Fibroblast of skin of right biceps (primary cell): Measurements from ENCODE around the gene HJURP.
A peak's percentile ranks its signal among the peaks of the same experiment; 100 is the strongest.

ENCODE experiments used
- DNase-seq: peaks from one replicate; pipeline ENCODE4 v3.0.0-alpha.2; 2013

The HJURP gene

DNA sequence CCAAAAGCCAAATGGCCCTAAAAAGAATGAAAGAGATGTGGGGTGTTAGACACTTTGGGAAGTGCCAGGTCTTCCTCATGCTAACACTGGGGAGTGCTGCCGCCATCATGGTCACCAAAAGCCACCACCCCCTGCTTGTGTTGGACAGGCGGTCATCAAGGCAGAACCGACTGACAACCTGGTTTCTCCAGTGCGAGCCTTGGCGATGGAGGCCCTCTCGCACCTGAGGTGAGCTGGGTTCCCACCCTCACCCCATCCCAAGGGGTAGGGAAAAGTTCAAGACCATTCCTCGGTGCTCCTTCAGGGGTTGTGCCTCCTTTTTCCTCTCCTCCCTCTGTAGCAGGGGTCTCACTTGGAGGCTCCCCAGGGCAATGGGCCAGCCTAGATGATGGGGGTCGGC is 42.6 kb downstream of the HJURP start:
- no peak for DNase-seq

DNA sequence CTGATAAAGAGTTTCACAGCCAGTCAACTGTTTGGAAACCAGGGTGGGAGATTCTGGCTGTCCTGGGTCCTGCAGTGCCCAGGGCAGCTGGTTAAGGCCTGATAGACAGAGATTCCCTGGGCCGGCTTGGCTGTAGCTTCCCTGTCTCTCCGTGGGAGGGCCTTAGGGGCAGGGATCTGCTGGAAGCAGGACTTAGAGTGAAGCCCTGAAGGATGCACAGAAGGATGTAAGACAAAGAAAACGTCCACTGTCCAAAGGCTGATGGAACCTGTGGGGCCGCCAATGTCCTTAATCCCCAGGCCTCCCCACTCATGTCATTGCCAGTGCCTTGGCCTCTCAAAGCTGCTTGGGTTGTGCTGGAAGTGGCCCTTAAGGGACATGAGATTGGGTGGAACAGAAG is 43.2 kb downstream of the HJURP start:
- no peak for DNase-seq

GRCh38 chr2:233810385-233810784 is 44.0 kb downstream of the HJURP start:
- no peak for DNase-seq

DNA sequence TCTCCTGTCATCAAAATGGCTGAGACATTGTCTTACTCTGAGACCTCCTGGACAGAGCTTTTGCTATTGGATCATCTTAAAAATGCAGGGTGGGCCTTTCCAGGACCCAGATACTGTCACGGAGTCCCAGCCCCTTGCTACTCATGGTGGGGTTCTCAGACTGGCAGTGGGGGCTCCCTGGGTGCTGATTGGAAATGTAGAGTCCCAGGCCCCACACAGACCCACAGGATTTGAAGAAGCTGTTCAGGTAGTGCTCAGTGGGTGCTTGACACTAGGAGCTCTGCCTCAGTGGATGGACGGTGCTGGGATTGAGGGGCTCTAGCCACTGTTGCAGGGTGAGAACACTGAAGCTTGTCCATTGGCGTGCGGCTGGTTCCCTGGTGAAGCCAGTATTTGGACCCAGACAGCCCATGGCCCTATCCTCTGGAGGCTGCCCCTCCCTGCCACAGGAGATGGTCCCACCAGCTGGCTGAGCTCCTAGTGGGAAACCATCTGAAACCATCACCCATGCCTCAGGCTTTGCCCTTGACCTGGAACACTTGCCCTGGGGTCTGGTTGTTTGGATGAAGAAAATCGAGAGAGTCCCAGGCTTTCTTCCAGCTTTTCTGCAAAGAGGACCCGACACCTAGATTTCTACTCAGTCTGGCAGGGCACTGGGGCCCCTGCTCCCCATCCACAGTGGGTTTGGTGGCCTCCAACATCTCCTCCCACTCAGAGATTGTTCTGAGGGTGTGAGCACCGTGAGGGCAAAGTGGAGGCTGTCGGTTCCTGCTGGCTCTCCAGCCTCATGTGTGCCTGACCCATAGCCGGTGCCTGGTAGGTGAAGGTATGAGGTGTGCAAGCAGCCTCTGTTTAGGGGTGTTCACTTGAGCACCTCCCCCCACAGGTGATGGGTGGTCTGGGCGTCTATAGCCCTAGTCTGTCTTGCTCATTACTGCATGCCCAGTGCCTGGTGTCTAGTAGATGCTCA is 46.1 kb downstream of the HJURP start:
- no peak for DNase-seq

GRCh38 chr2:233807215-233807865 is 47.0 kb downstream of the HJURP start:
- no peak for DNase-seq

- no peak for DNase-seq
Observed at GRCh38 chr2:233803994-233804393, 50.3 kb downstream of the HJURP start.

GRCh38 chr2:233803292-233803911 is 50.9 kb downstream of the HJURP start:
- DNase-seq, result no peak

DNA sequence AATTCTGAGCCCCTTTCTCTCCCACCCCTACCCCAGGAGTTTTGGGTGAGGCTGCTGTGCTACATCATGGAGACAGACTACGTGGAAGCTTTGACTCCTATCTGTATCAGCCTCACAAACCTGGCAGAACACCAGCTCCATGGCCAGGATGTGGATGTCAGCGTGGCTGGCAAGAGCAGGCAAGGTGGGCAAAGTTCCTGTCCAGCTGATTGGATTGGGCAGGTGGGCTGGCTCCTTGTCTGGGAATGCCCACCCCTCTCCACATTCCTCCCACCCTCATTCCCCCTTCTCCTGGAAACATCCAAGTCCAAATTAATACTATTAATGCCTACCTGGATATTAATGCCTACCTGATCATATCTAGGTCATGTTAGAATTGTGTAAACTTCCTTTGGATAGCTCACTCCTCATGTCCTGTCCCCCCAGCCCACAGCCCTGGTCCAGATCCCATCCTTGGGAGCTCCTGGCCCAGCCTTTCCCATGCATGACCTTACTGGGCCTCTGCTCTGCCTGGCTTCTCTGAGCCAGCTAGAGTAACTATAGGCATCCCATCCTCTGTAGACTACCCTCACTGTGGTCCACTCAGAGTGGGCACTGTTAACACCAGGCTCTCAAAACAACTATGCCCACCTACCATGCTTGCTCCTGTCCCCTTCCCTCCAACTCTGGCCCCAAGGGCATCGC is 52.1 kb downstream of the HJURP start:
- DNase-seq, result no peak

DNA sequence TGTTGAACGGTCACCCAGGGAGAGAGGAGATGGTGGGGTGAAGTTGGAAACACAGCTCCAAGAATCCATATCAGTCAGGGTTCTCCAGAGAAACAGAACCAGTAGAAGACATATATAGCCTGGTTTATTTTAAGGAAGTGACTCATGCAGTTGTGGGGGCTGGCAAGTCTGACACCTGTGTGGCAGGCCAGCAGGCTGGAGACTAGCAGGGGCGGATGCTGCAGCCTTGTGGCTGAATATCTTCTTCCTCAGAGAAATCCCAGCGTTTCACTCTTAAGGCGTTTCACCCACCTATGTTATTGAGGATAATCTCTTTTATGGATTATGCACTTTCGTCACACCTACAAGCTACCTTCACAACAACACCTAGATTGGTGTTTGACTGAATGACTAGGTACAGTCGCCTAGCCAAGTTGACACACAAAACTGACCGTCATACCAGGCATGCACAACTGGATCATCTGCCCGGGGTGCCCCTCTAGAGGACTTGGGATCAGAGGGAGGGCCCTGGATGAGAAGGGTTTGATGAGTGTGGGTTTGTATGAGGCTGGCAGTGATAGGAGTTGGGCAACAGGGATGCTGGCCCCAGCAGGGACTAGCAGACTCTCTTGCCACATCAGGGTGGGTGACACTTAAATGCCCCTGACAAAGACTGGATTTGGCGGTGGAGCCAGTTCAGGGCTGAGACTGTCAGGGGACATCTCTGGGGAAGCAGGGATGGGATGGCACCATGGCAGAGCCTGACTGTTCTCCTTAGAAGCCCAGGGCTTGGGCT is 52.8 kb downstream of the HJURP start:
- DNase-seq, result peak; percentile 3

- no peak for DNase-seq
Observed at GRCh38 chr2:233800208-233800607, 54.1 kb downstream of the HJURP start.

GRCh38 chr2:233799716-233800115 is 54.6 kb downstream of the HJURP start:
- no peak for DNase-seq

DNA sequence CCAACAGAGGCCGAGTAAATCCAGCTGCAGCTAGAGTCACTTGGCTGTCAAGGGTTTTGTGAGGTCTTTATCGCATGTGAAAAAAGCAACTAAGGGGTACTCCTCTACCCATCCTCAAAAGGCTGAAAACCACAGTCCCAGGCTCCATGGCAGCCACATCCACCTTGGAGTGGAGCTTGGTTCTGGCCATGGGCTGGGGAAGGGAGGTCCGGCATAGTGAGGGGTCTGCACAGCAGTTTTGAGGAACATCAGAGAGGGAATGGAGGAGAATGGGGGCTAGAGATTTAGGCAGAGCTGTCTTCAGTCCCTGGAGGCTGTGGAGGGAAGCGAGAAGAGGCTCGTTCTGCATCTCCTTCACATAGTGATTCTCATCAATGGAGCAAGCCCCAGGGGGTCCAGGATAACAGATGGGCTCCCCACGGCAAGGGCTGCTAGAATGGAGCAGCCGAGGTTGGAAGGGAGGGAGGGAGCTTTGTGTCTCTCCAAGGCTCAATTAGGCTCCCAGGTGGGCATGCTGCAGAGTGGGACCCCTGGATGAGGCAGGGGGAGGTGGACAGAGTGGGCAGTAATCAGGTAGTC is 55.2 kb downstream of the HJURP start:
- no peak for DNase-seq

DNA sequence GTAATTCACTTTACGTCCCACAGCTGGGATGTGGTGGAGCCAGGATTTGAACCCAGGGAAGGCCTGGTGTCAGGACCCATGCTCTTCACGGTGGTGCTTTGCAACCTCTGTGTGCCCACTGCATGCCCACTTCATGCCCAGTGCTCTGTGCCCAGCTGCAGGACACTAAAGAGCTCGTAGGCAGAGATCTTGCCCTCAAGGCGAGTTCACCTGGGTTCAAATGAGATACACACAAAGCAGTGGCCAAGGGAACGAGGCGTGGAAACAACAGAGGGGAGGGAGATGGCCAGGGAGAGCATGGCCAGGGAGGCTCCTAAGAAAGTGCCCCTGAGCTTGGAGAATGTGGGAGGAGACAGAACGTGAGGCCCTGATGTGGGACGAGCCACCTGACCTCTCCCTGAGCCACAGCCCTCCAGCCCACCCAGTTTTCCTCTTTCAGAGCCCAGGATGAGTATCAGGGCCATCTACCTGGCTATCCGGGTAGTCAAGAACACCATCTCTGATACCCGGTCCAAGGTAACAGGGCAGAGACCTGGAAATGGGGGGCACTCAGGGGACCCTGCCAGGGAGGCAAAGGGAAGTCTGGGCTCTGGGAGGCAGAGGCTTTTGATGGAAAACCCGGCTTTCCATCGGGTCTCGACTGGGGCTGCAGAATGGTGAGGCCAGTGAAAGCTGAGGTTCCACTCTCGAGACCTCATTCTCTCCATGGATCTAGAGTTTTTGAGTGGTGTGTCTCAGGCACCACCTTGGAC is 55.8 kb downstream of the HJURP start:
- DNase-seq, result no peak

- DNase-seq, result no peak
Observed at GRCh38 chr2:233796254-233796653, 58.1 kb downstream of the HJURP start.

DNA sequence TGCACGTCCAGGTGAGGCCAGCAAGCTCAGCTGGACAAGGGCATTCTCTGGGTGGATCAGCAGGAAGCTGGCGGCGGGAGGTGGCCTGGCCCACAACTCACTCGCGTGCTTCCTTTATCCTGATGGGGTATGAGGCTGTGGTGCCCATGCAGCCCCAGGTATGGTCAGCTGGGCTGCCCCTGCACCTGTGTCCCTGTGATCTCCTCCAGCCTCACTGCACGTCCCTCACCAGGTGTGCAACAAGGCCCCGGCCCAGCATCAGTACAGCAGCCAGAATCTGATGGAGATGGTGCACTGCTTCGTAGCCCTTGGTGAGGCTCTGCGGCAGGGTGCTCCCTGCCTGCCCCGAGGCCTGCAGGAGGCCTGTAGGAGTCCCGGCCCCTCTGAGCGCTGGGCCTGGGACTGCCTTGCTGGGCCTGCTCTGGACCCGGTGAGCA is 58.6 kb downstream of the HJURP start:
- DNase-seq, result no peak

- DNase-seq, result no peak
Observed at GRCh38 chr2:233794128-233794658, 60.1 kb downstream of the HJURP start.

DNA sequence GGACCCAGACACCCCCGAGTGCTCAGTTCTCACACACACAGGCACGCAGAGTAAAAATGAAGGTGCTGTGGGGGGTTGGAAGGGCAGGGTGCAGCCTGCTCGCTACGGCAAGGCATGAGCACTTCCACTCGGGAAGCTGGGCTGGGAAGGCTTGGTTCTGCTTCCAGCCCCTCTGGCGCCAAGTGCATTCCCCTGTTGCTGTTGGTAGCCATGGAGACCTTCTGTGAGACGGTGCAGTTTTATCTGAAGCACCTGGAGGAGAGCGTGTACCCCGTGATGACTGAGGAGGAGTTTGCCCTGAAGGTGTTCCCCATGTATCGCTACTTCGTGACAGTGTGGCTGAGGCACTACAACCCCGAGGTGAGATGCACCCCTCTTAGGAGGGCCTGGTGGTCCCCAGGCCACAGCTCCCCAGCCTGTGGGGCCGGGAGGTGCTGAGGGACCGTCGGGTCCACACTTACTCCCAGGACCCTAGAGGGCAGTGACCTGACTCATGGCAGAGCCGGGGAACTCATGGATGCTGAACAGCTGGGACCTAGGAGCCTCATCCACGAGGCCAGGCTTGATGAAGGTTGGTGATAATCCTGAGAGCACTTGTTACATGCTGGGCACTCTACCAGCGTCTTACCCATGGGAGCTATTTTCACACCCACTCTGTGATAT is 60.7 kb downstream of the HJURP start:
- DNase-seq, result no peak

- no peak for DNase-seq
Observed at GRCh38 chr2:233792720-233793119, 61.6 kb downstream of the HJURP start.

DNA sequence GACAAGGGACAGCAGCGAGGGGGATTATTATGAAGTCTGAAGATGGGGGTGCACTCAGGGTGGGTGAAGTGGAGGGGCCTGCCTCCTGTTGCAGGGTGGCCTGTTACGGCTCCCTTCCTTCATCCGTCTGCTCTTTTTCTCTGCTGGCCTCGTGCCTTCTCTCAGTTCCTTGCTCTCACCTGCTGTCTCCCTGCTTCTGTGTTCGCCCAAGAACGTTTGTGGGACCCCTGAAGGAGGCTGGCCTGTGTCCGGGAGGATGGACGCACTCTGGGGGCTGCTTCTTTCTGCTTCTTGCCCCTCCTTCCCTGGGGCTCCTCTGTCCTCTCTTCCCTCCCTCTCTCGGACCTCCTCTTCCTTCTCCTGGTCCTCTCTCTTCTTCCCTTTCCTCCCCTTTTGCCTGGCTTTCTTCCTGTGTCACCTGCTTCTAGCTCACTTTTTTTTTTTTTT is 62.4 kb downstream of the HJURP start:
- DNase-seq, result no peak
